SH-SY5Y (cell line): Measurements from ENCODE around the gene ZNF592.

Experiments
- GATA2 ChIP-seq: IDR thresholded peaks from 2 replicates; pipeline ENCODE4 v1.6.1; 2011; ENCODE audit warnings: mild to moderate bottlenecking, low read depth, low read length
- GATA3 ChIP-seq: IDR thresholded peaks from 2 replicates; pipeline ENCODE4 v1.6.1; 2011; ENCODE audit warnings: low read depth, mild to moderate bottlenecking, low read length, moderate library complexity

DNA sequence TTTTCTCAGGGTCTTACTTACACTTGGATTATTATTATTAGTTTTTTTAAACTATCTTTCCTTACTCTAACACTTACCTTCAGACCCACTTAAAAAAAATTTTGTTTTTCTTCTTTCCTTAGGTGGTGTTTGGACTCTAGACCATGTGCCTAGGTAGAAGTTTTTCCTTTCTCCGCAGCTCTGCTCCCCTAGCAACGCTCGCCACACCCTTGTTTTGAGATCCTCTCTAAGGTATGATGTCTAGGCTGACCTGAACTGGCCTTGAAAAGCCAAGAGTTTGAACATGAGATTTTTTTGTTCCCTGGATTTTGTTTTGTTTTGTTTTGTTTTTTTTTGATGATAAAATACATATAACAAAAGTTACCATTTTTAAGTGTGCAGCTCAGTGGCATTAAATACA, 16.2 kb downstream of the ZNF592 start:
- TF ChIP-seq GATA2 (no peak), GATA3 (no peak)
